ENCODE results near the gene OR2AE1.

OR2AE1 gene

DNA sequence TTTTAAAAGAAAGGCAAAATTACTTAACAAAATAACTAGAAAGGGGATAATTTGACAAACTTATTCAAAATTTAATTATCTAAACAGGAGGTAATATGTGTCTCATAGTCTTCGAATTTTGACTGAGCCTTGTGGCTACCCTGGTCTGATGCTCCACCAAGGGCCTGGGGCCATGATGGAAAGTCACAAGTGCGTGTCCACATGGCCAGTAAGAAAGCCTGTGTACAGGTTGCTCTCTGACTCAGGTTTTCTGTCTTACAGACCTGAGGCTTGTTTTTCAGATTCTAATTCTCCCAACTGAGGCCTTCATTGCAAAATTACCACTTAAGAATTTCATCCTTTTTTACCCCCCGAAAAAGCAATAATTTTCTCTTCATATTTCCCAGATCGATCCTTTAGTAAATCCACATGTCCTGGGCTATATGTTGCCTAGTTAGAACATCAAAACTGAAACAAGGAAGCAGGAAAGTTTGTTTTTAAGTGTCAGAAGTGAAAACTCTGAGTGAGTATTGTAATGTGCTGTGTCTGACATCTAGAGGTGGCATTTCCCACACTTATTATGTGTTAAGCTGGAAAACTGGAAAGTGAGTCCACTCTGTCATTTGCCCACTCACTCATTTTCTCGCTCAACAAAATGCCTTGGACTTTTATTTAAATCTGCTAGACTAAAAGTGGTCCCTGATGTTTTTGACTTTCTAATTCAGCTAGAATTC is 39.0 kb downstream of the OR2AE1 start:
- H3K27ac ChIP-seq, result no peak overlapping the region
- TF ChIP-seq, protein P1, sequence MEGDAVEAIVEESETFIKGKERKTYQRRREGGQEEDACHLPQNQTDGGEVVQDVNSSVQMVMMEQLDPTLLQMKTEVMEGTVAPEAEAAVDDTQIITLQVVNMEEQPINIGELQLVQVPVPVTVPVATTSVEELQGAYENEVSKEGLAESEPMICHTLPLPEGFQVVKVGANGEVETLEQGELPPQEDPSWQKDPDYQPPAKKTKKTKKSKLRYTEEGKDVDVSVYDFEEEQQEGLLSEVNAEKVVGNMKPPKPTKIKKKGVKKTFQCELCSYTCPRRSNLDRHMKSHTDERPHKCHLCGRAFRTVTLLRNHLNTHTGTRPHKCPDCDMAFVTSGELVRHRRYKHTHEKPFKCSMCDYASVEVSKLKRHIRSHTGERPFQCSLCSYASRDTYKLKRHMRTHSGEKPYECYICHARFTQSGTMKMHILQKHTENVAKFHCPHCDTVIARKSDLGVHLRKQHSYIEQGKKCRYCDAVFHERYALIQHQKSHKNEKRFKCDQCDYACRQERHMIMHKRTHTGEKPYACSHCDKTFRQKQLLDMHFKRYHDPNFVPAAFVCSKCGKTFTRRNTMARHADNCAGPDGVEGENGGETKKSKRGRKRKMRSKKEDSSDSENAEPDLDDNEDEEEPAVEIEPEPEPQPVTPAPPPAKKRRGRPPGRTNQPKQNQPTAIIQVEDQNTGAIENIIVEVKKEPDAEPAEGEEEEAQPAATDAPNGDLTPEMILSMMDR (IDR thresholded peaks at IDR 0.05), result no peak
- no peak for TF ChIP-seq ZFX (IDR thresholded peaks at IDR 0.05; ENCODE audit: borderline replicate concordance)

GRCh38 chr7:99835189-99835588 is 41.6 kb downstream of the OR2AE1 start:
- no peak overlapping the region for H3K27ac ChIP-seq
- no peak for TF ChIP-seq ZFX (IDR thresholded peaks at IDR 0.05; ENCODE audit: borderline replicate concordance)
- TF ChIP-seq, protein P1 (IDR thresholded peaks at IDR 0.05), result no peak

DNA sequence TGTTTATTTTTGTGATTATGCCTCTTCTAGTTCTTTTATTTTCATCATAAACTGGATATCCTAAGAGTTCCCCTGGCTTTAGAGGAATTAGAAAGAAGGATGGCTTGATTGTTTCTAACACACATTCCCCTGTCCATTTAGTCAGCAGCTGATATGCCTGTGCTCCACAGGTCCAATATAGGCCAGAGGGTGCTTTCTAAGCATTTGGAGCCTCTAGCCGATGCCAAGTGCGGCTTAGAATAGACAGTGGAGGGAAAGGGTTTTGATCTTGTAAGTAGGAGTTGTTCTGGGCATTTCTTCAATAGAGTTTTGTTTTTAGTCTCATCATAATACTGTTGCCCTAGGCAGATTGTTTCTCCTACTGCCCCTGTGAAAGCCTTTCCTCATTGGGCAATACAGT is 42.5 kb downstream of the OR2AE1 start:
- no peak for TF ChIP-seq ZFX (IDR thresholded peaks at IDR 0.05; ENCODE audit: borderline replicate concordance)
- TF ChIP-seq, protein P1 (IDR thresholded peaks at IDR 0.05), result no peak
- H3K27ac ChIP-seq, result no peak overlapping the region

GRCh38 chr7:99833289-99833877 is 43.5 kb downstream of the OR2AE1 start:
- TF ChIP-seq, protein P1 (IDR thresholded peaks at IDR 0.05), result no peak
- TF ChIP-seq ZFX (IDR thresholded peaks at IDR 0.05; ENCODE audit: borderline replicate concordance), result no peak
- no peak overlapping the region for H3K27ac ChIP-seq

- no peak overlapping the region for H3K27ac ChIP-seq
- TF ChIP-seq, protein P1 (IDR thresholded peaks at IDR 0.05), result no peak
- TF ChIP-seq ZFX (IDR thresholded peaks at IDR 0.05; ENCODE audit: borderline replicate concordance), result no peak
Observed at GRCh38 chr7:99831595-99831994, 45.2 kb downstream of the OR2AE1 start.

GRCh38 chr7:99829524-99830160 is 47.2 kb downstream of the OR2AE1 start:
- H3K27ac ChIP-seq, result peak overlapping the region; percentile 6; the same call in 1 of the 2 replicates
- TF ChIP-seq, protein P1 (IDR thresholded peaks at IDR 0.05), result no peak
- no peak for TF ChIP-seq ZFX (IDR thresholded peaks at IDR 0.05; ENCODE audit: borderline replicate concordance)

- peak overlapping the region; percentile 6; the same call in 1 of the 2 replicates for H3K27ac ChIP-seq
Observed at GRCh38 chr7:99828811-99829210, 48.0 kb downstream of the OR2AE1 start.

More at GRCh38 chr7:99828811-99829210, 48.0 kb downstream of the OR2AE1 start:
- TF ChIP-seq, protein P1 (IDR thresholded peaks at IDR 0.05), result no peak

All from 22Rv1 (cell line).